ENCODE results near the gene EDNRB.
"Not testable (repeated sequence)": the region's sequence is repeated elsewhere in the genome, so short reads cannot be mapped to it uniquely, and the experiment has no call there.

EDNRB gene

GRCh38 chr13:77918391-77919245 lies at the start of gene EDNRB:
EDNRB (minus strand) TSS chr13:77918831; CDS start chr13:77918573, 258 bp downstream.
- DNase-seq (ENCODE audit: low spot score), result peak; percentile 88

GRCh38 chr13:77966671-77967070 lies 48.0 kb upstream of the EDNRB start:
- no peak for DNase-seq (ENCODE audit: low spot score)

GRCh38 chr13:77952737-77953136 lies 34.1 kb upstream of the EDNRB start:
- peak; percentile 76 for DNase-seq (ENCODE audit: low spot score)

GRCh38 chr13:77952276-77952675 lies 33.6 kb upstream of the EDNRB start:
- no peak for DNase-seq (ENCODE audit: low spot score)

- no peak for DNase-seq (ENCODE audit: low spot score)
Measured at GRCh38 chr13:77946522-77946921, 27.9 kb upstream of the EDNRB start.

- DNase-seq (ENCODE audit: low spot score), result not testable (repeated sequence)
Measured at GRCh38 chr13:77935063-77935462, 16.4 kb upstream of the EDNRB start.

GRCh38 chr13:77930430-77930829 lies 11.8 kb upstream of the EDNRB start:
- no peak for DNase-seq (ENCODE audit: low spot score)

GRCh38 chr13:77928909-77929308 lies 10.3 kb upstream of the EDNRB start:
- peak; percentile 73 for DNase-seq (ENCODE audit: low spot score)

- no peak for DNase-seq (ENCODE audit: low spot score)
Measured at GRCh38 chr13:77925616-77926015, 7.0 kb upstream of the EDNRB start.

- DNase-seq (ENCODE audit: low spot score), result peak; percentile 59
Measured at GRCh38 chr13:77919921-77920294, 1.3 kb upstream of the EDNRB start.

GRCh38 chr13:77919246-77919920 lies 752 bp upstream of the EDNRB start:
- DNase-seq (ENCODE audit: low spot score), result peak; percentile 82

- DNase-seq (ENCODE audit: low spot score), result no peak
Measured at GRCh38 chr13:77916488-77916887, 2.1 kb downstream of the EDNRB start.

- no peak for DNase-seq (ENCODE audit: low spot score)
Measured at GRCh38 chr13:77915686-77916085, 2.9 kb downstream of the EDNRB start.

GRCh38 chr13:77913003-77913402 lies 5.6 kb downstream of the EDNRB start:
- no peak for DNase-seq (ENCODE audit: low spot score)

GRCh38 chr13:77911751-77912150 lies 6.9 kb downstream of the EDNRB start:
- no peak for DNase-seq (ENCODE audit: low spot score)

- DNase-seq (ENCODE audit: low spot score), result no peak
Measured at GRCh38 chr13:77909827-77910226, 8.8 kb downstream of the EDNRB start.

- DNase-seq (ENCODE audit: low spot score), result no peak
Measured at GRCh38 chr13:77908531-77908930, 10.1 kb downstream of the EDNRB start.

- no peak for DNase-seq (ENCODE audit: low spot score)
Measured at GRCh38 chr13:77907666-77908341, 10.8 kb downstream of the EDNRB start.

GRCh38 chr13:77904031-77904430 lies 14.6 kb downstream of the EDNRB start:
- DNase-seq (ENCODE audit: low spot score), result no peak

- DNase-seq (ENCODE audit: low spot score), result no peak
Measured at GRCh38 chr13:77903435-77903834, 15.2 kb downstream of the EDNRB start.

- no peak for DNase-seq (ENCODE audit: low spot score)
Measured at GRCh38 chr13:77902319-77902963, 16.2 kb downstream of the EDNRB start.

GRCh38 chr13:77898097-77898496 lies 20.5 kb downstream of the EDNRB start:
- DNase-seq (ENCODE audit: low spot score), result peak; percentile 90
